GM18951 (cell line): ENCODE results near the gene RSBN1L.
"Not testable (repeated sequence)": the region's sequence is repeated elsewhere in the genome, so short reads cannot be mapped to it uniquely, and the experiment has no call there.

Experiments used
- POLR2A ChIP-seq: IDR thresholded peaks from 4 replicates; pipeline ENCODE4 v1.6.1; 2011; ENCODE audit warnings: mild to moderate bottlenecking; ENCODE audit not compliant: insufficient read length, insufficient read depth; ENCODE audit errors: extremely low read depth
- in situ Hi-C: fragments of 300-500 bp; cut with MboI; formaldehyde crosslinking; loops from one replicate; pipeline ENCODE4 v1.12.0; 2022; ENCODE audit warnings: low sequenced_read_pairs, mixed read lengths, inconsistent platforms; ENCODE audit not compliant: unreplicated experiment

Gene RSBN1L

GRCh38 chr7:77778535-77778934 lies 82.3 kb downstream of the RSBN1L start:
- TF ChIP-seq POLR2A, result no peak
- in situ Hi-C loops, result no loop called here

- TF ChIP-seq POLR2A, result no peak
- in situ Hi-C loops, result no loop called here
Measured at GRCh38 chr7:77782383-77782782, 86.1 kb downstream of the RSBN1L start.

- TF ChIP-seq POLR2A, result no peak
Measured at GRCh38 chr7:77783111-77783510, 86.9 kb downstream of the RSBN1L start.

GRCh38 chr7:77783545-77783944 lies 87.3 kb downstream of the RSBN1L start:
- in situ Hi-C loops, result no loop called here
- TF ChIP-seq POLR2A, result no peak

More at GRCh38 chr7:77783111-77783510, 86.9 kb downstream of the RSBN1L start:
- in situ Hi-C loops, result no loop called here

GRCh38 chr7:77784426-77784825 lies 88.2 kb downstream of the RSBN1L start:
- in situ Hi-C loops, result not testable (repeated sequence)

GRCh38 chr7:77786018-77786417 lies 89.8 kb downstream of the RSBN1L start:
- in situ Hi-C loops, result no loop called here
- no peak for TF ChIP-seq POLR2A

- in situ Hi-C loops, result no loop called here
- TF ChIP-seq POLR2A, result no peak
Measured at GRCh38 chr7:77786741-77787140, 90.5 kb downstream of the RSBN1L start.

GRCh38 chr7:77788327-77788902 lies 92.2 kb downstream of the RSBN1L start:
- no peak for TF ChIP-seq POLR2A
- in situ Hi-C loops, result no loop called here

GRCh38 chr7:77791336-77791735 lies 95.1 kb downstream of the RSBN1L start:
- in situ Hi-C loops, result no loop called here

GRCh38 chr7:77791956-77792355 lies 95.7 kb downstream of the RSBN1L start:
- TF ChIP-seq POLR2A, result no peak
- in situ Hi-C loops, result no loop called here

More at GRCh38 chr7:77791336-77791735, 95.1 kb downstream of the RSBN1L start:
- TF ChIP-seq POLR2A, result no peak

GRCh38 chr7:77794000-77794399 lies 97.7 kb downstream of the RSBN1L start:
- no peak for TF ChIP-seq POLR2A
- in situ Hi-C loops, result no loop called here

GRCh38 chr7:77796109-77796508 lies 99.8 kb downstream of the RSBN1L start:
- no peak for TF ChIP-seq POLR2A
- in situ Hi-C loops, result no loop called here

- in situ Hi-C loops, result no loop called here
- TF ChIP-seq POLR2A, result no peak
Measured at GRCh38 chr7:77796960-77797359, 100.7 kb downstream of the RSBN1L start.

- peak; percentile 41 for TF ChIP-seq POLR2A
- in situ Hi-C loops, result no loop called here
Measured at GRCh38 chr7:77797734-77798393, 101.6 kb downstream of the RSBN1L start.
